ENCODE measurements around the gene ACTL6A. TPM values are rescaled to one million over a fixed set of nuclear protein-coding genes. Genes with fewer than 3 reads are reported as not detected.

The ACTL6A gene
- total RNA-seq, 2 experiments from 2014 or later, result 92.9 to 126 TPM

- Histone ChIP-seq H3K9me2 (ENCODE audit: insufficient read depth, low read length) (no peaks in the 10 kb centered on the region), H4K20me1 (ENCODE audit: insufficient read depth, low read length) (no peaks in the 10 kb centered on the region), H3K4me2 (ENCODE audit: low read length) (no peak overlapping the region), H3K4me1 (ENCODE audit: insufficient read depth, low read length, poor library complexity, severe bottlenecking) (peaks cover 11% of the 10 kb centered on the region), H3K36me3 (ENCODE audit: insufficient read depth, low read length) (peaks cover 84% of the 10 kb centered on the region), H2AFZ (ENCODE audit: low read length) (no peak overlapping the region), H3K9me3 (ENCODE audit: low read length) (no peaks in the 10 kb centered on the region), H3K79me2 (ENCODE audit: insufficient read depth, low read depth, low read length) (peaks cover 55% of the 10 kb centered on the region), H3K27ac (ENCODE audit: low read depth, low read length, poor library complexity, severe bottlenecking) (no peak overlapping the region), H3K4me3 (ENCODE audit: low read depth, low read length, poor library complexity, severe bottlenecking) (no peak overlapping the region)
- ChIA-PET POLR2A (interaction anchor here (1.0 to 1.3 kb wide), 2 partner anchors 9 to 12 kb away, joined by 3 read pairs; no protein-coding TSS in a partner anchor), CTCF (ENCODE audit: unreplicated experiment) (no interaction called here)
- no peak for TF ChIP-seq EZH2phosphoT487 (IDR thresholded peaks at IDR 0.05; ENCODE audit: borderline replicate concordance, low read depth, low read length)
- TF ChIP-seq CTCF (conservative IDR thresholded peaks at IDR 0.05; ENCODE audit: low read length), result no peak
- DNase-seq (ENCODE audit: low spot score), result no peak
- no TSS peak for BruUV-seq (replicated peaks)
- intact Hi-C loops (cut with micrococcal nuclease; ENCODE audit: unreplicated experiment), result no loop called here
Observed at GRCh38 chr3:179599531-179599930, 36.8 kb downstream of the ACTL6A start.

DNA sequence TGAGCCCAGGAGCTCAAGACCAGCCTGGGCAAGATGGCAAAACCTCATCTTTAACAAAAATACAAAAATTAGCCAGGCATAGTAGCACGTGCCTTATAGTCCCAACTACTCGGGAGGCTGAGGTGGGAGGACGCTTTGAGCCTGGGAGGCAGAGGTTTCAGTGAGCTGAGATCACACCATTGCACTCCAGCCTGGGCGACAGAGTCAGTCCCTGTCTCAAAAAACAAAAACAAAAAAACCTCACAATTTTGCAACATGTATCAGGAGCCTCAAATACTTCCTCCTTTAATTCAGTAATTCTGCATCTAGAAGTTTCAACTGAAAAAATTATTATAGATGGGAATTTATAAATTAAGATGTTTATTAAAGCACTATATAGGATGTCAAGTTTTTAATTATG, 40.6 kb downstream of the ACTL6A start:
- no TSS peak for BruUV-seq (replicated peaks)

More for the DNA sequence above, 40.6 kb downstream of the ACTL6A start:
- TF ChIP-seq CTCF (conservative IDR thresholded peaks at IDR 0.05; ENCODE audit: low read length) (no peak), EZH2phosphoT487 (IDR thresholded peaks at IDR 0.05; ENCODE audit: borderline replicate concordance, low read depth, low read length) (no peak)
- Histone ChIP-seq H3K4me1 (ENCODE audit: insufficient read depth, low read length, poor library complexity, severe bottlenecking) (peaks cover 39% of the 10 kb centered on the region), H3K9me2 (ENCODE audit: insufficient read depth, low read length) (no peaks in the 10 kb centered on the region), H3K4me2 (ENCODE audit: low read length) (peak overlapping the region; percentile 76), H3K27ac (ENCODE audit: low read depth, low read length, poor library complexity, severe bottlenecking) (no peak overlapping the region), H3K9me3 (ENCODE audit: low read length) (no peaks in the 10 kb centered on the region), H4K20me1 (ENCODE audit: insufficient read depth, low read length) (no peaks in the 10 kb centered on the region), H3K79me2 (ENCODE audit: insufficient read depth, low read depth, low read length) (peaks cover 82% of the 10 kb centered on the region), H3K4me3 (ENCODE audit: low read depth, low read length, poor library complexity, severe bottlenecking) (peak overlapping the region; percentile 87), H3K36me3 (ENCODE audit: insufficient read depth, low read length) (peaks cover 56% of the 10 kb centered on the region), H2AFZ (ENCODE audit: low read length) (no peak overlapping the region)
- intact Hi-C loops (cut with micrococcal nuclease; ENCODE audit: unreplicated experiment), result no loop called here
- CTCF ChIA-PET (ENCODE audit: unreplicated experiment), result no interaction called here
- DNase-seq (ENCODE audit: low spot score), result no peak
- POLR2A ChIA-PET, result interaction anchor here (0.7 to 1.7 kb wide), 6 partner anchors 11 to 182 kb away, joined by 3 to 9 read pairs (median 4); no protein-coding TSS in a partner anchor
